Activated CD8-positive, alpha-beta T cell treated with anti-CD3 and anti-CD28 coated beads for 36 hours (primary cell): ENCODE results near the gene KRT23. TPM values are rescaled to one million over a fixed set of nuclear protein-coding genes. Genes with fewer than 3 reads are reported as not detected.
A peak's percentile ranks its signal among the peaks of the same experiment; 100 is the strongest.

ENCODE experiments used
- ATAC-seq: fragments of 200-7000 bp; cut with Tn5 transposase; one replicate; pipeline ENCODE4 v1.10.0; 2021; ENCODE audit warnings: mild to moderate bottlenecking, moderate library complexity
- CTCF ChIA-PET: fragments of 350-600 bp; sonication (Branson Sonifier 250); formaldehyde crosslinking; loops from one replicate; lab custom pipeline; 2021; ENCODE audit warnings: antibody characterized with exemption; lab: Charles Lee
- POLR2A ChIA-PET: fragments of 350-600 bp; sonication (Branson Sonifier 250); formaldehyde crosslinking; loops from one replicate; lab custom pipeline; 2021; ENCODE audit warnings: antibody characterized with exemption; lab: Charles Lee
- DNase-seq: peaks from one replicate; pipeline ENCODE4 v3.0.0-alpha.2; 2020
- H3K27ac Mint-ChIP-seq: one replicate; pipeline ENCODE4 v1.8.0; 2021; ENCODE audit warnings: mild to moderate bottlenecking, mixed read lengths
- H3K27me3 Mint-ChIP-seq: one replicate; pipeline ENCODE4 v1.8.0; 2021; ENCODE audit warnings: mixed read lengths
- H3K36me3 Mint-ChIP-seq: one replicate; pipeline ENCODE4 v1.8.0; 2021; ENCODE audit warnings: low read depth, mixed read lengths
- H3K4me1 Mint-ChIP-seq: one replicate; pipeline ENCODE4 v1.8.0; 2021; ENCODE audit warnings: low read depth, mixed read lengths
- H3K4me3 Mint-ChIP-seq: one replicate; pipeline ENCODE4 v1.8.0; 2021; ENCODE audit warnings: mild to moderate bottlenecking, moderate library complexity, mixed read lengths
- H3K9me3 Mint-ChIP-seq: one replicate; pipeline ENCODE4 v1.8.0; 2021; ENCODE audit warnings: mixed read lengths
- intact Hi-C: fragments of 100-400 bp; cut with micrococcal nuclease; formaldehyde crosslinking; loops from one replicate; pipeline ENCODE4 v1.10.0; 2022
- total RNA-seq, 2 experiments: library from RNA; stranded (reverse); gene quantifications; one replicate each; pipeline ENCODE4 v1.2.3, GENCODE V29; 2021
- TF ChIP-seq, protein P1 (sequence below): fragments of 200-600 bp; IDR thresholded peaks from one replicate; pipeline ENCODE4 v1.8.0; 2022; ENCODE audit warnings: antibody characterized with exemption, mild to moderate bottlenecking

The KRT23 gene
- total RNA-seq, 2 experiments from 2014 or later = not detected

DNA sequence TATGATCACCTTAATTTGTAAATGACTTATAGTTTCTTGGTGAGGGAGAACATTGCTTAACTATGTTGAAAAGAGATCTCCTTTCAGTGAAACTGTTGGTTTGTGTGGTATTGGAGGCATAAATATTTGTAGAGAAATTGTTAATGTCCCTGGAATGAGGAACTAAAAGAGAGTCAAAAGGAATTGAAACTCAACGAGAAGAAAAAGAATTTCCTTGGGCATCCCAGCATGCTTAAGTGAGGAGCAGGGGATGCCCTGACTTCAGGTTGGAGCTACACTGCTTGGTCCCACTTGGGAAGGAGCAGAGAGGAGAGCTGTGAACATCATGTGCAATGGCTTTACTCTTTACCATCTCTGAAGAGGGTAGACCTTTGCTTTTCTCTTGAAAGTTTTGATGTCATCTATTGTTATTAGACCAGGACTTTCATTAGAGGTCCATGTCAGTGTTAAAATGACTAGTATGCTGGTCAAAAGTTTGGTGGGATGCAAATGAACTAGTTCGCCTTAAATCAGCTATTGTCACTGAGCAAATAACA, 21.7 kb downstream of the KRT23 start:
- DNase-seq (no peak), ATAC-seq (no peak)
- Mint-ChIP-seq H3K27me3 (no peaks in the 10 kb centered on the region), H3K9me3 (no peaks in the 10 kb centered on the region), H3K4me3 (no peak overlapping the region), H3K36me3 (no peaks in the 10 kb centered on the region), H3K4me1 (no peaks in the 10 kb centered on the region), H3K27ac (no peak overlapping the region)
- ChIA-PET CTCF (interaction anchor here (1.3 to 1.8 kb wide), 5 partner anchors 9 to 750 kb away, joined by 3 to 7 read pairs (median 5); no protein-coding TSS in a partner anchor), POLR2A (no interaction called here)
- TF ChIP-seq, protein P1, sequence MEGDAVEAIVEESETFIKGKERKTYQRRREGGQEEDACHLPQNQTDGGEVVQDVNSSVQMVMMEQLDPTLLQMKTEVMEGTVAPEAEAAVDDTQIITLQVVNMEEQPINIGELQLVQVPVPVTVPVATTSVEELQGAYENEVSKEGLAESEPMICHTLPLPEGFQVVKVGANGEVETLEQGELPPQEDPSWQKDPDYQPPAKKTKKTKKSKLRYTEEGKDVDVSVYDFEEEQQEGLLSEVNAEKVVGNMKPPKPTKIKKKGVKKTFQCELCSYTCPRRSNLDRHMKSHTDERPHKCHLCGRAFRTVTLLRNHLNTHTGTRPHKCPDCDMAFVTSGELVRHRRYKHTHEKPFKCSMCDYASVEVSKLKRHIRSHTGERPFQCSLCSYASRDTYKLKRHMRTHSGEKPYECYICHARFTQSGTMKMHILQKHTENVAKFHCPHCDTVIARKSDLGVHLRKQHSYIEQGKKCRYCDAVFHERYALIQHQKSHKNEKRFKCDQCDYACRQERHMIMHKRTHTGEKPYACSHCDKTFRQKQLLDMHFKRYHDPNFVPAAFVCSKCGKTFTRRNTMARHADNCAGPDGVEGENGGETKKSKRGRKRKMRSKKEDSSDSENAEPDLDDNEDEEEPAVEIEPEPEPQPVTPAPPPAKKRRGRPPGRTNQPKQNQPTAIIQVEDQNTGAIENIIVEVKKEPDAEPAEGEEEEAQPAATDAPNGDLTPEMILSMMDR = no peak
- intact Hi-C loops = no loop called here

DNA sequence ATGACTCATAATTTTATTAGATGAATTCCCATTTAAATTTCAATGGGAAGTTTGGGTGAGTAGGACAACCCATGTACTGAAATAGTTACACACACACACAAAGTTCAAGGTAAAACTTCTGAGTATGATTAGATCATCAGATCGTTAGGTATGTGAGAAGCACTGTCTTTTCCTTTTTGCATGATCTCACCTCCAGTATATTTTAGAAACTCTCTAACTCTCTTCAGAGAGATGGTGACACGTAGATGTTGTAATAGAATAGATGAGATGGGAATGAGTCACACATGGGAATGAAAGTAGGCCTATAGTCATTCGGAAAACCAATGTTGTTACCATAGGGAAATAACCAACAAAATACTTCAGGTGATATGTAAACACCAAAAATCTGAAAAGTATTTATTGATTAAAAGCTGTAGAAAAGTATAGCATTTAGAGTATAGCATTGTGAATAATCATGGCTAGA, 22.2 kb downstream of the KRT23 start:
- H3K9me3 Mint-ChIP-seq = no peaks in the 10 kb centered on the region
- H3K27me3 Mint-ChIP-seq = no peaks in the 10 kb centered on the region
- DNase-seq = no peak
- H3K4me1 Mint-ChIP-seq = no peaks in the 10 kb centered on the region
- ChIA-PET CTCF (interaction anchor here (1.1 to 1.6 kb wide), 4 partner anchors 9 to 751 kb away, joined by 3 to 5 read pairs (median 4); no protein-coding TSS in a partner anchor), POLR2A (no interaction called here)
- H3K4me3 Mint-ChIP-seq = no peak overlapping the region
- TF ChIP-seq, protein P1 = no peak
- H3K36me3 Mint-ChIP-seq = no peaks in the 10 kb centered on the region
- H3K27ac Mint-ChIP-seq = no peak overlapping the region
- ATAC-seq = peak; percentile 55
- intact Hi-C loops = no loop called here

DNA sequence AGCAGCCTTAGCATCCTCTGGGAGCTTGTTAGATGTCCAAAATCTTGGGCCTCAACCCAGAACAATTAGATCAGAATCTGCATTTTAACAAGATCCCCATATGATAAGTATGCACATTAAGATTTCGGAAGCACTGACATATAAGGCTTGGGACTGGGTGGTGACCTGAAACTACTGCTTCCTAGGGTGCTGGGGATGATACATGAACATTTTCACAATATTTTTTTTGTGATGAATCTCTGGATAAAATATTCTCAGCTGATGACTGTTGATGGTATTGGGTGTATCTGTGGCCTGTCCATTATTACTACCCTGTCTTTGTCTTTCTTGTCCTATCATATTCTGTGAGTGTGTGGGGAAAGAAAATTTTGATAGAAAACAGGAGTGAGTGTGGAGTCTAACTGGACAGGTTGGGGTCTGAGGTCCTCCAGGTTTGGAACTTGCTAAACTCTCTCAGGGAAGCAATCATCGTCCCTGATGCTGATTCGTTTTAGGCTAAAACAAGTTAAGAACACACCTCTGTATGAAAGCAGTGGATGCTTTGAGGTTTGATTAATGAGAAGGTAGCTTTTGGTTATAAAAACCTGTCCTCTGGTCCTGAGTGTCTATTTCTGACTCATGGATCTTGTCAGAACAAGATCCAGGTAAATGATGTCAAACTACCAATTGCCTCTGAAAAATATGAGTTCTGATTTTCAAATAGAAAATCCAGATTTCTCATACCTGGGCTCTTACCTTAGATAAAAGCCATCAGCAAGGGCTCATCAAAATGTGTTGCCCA, 23.2 kb downstream of the KRT23 start:
- DNase-seq (no peak), ATAC-seq (no peak)
- CTCF ChIA-PET = interaction anchor here (0.8 to 1.2 kb wide), 3 partner anchors 634 to 749 kb away, joined by 3 to 5 read pairs (median 3); no protein-coding TSS in a partner anchor
- TF ChIP-seq, protein P1 = no peak
- no peaks in the 10 kb centered on the region for H3K4me1 Mint-ChIP-seq
- no peak overlapping the region for H3K27ac Mint-ChIP-seq
- H3K9me3 Mint-ChIP-seq = no peaks in the 10 kb centered on the region
- no peaks in the 10 kb centered on the region for H3K36me3 Mint-ChIP-seq
- POLR2A ChIA-PET = no interaction called here
- H3K4me3 Mint-ChIP-seq = no peak overlapping the region
- no peaks in the 10 kb centered on the region for H3K27me3 Mint-ChIP-seq
- intact Hi-C loops = no loop called here

DNA sequence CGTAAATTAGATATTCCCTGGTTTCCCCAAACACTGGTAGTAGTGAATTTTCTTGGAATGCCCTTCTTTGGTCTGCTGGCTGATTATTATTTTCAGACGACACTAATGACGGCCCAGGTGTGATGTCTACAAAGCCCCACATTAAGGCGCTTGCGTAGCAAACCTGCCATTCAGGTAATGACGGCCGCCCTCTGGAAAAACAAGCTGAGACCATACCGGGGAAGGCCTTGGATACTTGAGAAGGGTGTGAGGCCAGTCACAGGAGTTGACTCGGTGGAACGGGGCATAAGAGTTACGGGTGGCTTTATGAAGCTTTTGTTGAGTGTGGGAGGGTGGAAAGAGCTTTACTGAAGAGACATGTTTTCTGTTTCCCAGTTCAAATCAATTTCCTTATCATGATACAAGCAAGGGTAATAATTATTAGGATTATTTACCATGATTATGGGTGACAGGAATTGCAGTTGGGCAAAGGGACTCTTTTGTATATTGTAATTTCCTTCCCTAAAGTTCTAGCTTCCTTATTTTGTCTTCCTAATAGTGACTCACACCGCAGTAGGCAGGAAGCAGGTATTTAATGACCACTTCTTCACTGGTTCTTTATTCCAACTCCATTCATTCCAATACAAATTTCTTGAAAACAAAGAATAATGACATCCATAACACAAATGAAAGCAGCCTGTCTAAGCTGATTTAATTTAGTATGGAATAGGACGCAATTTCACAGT, 24.8 kb downstream of the KRT23 start:
- Mint-ChIP-seq H3K4me1 (no peaks in the 10 kb centered on the region), H3K36me3 (no peaks in the 10 kb centered on the region), H3K9me3 (no peaks in the 10 kb centered on the region), H3K4me3 (no peak overlapping the region), H3K27ac (no peak overlapping the region), H3K27me3 (peaks cover 11% of the 10 kb centered on the region)
- ChIA-PET POLR2A (no interaction called here), CTCF (interaction anchor here (0.8 to 1.2 kb wide), 3 partner anchors 56 to 750 kb away, joined by 3 to 4 read pairs (median 4); no protein-coding TSS in a partner anchor)
- TF ChIP-seq, protein P1 = no peak
- ATAC-seq (no peak), DNase-seq (no peak)
- intact Hi-C loops = no loop called here
